Cortex of kidney (tissue), 1 donor: ENCODE measurements around the gene NEK4.

ENCODE experiments used
- DNase-seq: peaks from one replicate; lab custom pipeline; 2025; lab: John Stamatoyannopoulos, UW

NEK4 gene

GRCh38 chr3:52770496-52771333, at the start of gene NEK4:
Gene NEK4, minus strand, starts transcription at chr3:52770940. Its CDS starts 194 bp downstream, at chr3:52770746.
- no peak for DNase-seq

- DNase-seq, result no peak
Observed at GRCh38 chr3:52819936-52820335, 49.2 kb upstream of the NEK4 start.

DNA sequence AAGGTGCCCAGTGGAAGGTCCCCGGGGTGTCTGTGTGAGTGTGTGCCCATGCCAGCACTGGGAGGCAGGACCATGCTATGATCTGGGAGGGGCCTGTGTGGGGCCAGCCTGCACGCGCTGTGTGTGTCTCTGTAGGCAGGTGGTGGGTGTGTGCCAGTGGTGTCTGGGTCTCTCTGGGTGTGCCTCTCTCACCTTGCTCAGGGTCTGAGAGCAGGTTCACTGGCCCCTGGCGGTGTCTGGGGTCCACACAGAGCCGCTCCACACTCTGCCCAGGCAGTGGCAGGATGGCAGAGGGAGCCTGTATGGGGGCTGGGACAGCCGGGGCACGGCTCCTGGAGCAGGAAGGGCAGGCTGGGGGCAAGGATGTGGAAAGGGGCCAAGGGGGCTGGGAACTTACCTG, 47.1 kb upstream of the NEK4 start:
- no peak for DNase-seq

- DNase-seq, result no peak
Observed at GRCh38 chr3:52817221-52817620, 46.5 kb upstream of the NEK4 start.

DNA sequence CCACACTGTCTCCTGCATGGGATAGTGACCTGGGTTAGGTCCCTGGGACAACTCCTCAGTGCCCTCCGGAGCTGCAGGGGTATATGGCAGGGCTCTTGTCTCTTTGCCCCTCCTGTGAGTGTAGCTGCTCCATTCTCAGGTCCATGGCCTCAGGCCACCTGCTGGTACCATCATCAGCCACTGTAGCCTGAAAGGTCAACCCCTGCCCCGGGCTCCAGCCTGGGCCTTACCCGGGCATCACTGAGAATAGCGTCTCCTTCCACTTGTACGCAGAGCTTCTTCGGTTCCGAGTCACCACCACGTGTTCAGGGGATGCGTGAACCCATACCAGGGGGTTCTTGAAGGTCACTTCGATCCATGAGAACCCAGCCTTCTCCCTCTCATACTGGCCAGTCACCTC, 45.9 kb upstream of the NEK4 start:
- DNase-seq, result no peak

- DNase-seq, result no peak
Observed at GRCh38 chr3:52816199-52816598, 45.5 kb upstream of the NEK4 start.

DNA sequence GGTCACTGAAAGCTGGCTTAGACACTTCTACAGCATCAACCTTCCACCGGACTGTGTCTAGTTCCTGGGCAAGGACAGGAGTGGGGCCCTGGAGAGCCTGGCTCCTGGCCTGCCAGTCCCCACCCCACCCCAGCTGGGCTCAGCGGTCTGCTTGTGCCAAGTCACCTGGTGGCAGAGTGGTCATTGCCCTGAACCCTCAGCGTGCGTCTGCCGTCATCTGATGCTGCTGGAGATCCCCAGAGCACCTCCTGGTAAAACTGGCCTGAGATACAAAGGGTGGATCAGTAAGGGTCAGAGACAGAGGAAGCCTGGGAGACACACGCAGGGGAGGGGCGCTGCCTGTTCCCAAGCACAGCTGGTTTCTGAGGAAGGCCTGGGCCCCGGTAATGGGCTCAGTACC, 43.1 kb upstream of the NEK4 start:
- no peak for DNase-seq

DNA sequence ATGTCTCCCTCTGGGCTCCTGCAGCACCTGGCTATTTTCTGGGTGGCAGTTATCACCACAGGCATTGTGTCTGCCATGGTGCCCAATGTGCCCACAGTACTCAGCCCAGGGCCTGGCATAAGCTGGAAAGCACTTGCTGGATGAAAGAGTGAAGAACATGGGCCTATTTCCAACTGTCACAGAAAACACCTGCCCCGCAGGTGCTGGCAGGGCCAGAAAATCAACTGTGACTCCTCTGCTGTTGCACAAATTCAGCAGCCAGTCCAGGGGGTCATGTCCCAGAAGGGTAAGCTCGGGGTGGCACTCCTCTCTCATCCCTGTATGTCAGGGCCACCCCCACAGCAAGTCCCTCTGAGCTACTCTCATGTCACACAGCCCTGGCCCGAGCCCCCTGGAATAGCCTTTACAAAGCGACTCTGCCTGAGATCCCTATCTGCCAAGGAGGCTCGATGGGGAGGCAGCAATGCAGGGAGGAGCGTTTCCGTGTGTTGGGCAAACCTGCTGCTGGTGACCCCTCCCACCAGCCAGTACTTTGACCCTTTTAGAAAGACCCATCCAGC, 40.8 kb upstream of the NEK4 start:
- no peak for DNase-seq

DNA sequence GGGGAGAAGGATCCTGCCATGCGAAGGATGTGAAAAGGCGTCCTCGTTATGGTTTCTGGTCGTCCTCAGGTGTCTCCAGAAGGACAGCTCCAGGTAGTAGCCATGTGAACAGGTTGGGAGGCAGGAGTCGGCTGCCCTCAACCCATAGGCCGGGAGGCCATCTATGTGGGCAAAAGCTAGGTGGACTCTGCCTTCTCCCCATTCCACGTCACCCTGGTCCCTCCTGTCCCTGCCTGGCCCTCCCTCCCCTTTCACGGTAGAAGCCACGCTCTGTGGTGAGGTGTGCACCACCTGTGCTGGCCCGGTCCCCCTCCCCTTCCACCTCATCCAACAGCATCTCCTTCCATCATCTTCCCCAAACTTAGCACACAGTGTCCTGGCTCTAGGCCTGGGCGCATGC, 40.2 kb upstream of the NEK4 start:
- no peak for DNase-seq

- no peak for DNase-seq
Observed at GRCh38 chr3:52809662-52810377, 39.1 kb upstream of the NEK4 start.

DNA sequence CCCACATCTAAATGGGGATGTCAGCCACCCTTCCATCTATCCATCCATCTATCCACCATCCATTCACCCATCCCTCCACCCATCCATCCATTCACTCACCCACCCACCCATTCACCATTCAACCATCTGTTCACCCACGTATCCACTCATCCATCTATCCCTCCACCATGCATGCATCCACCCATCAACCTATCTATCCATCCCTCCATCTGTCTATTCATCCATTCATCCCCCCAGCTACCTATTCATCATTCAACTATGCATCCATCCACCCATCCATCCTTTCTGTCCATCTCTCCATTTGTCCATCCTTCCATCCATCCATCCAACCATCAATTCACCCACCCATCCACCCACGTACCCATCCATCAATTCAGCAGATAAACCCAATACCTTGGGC, 38.4 kb upstream of the NEK4 start:
- DNase-seq, result no peak

GRCh38 chr3:52805270-52806039, 34.7 kb upstream of the NEK4 start:
- no peak for DNase-seq

- no peak for DNase-seq
Observed at GRCh38 chr3:52801839-52802238, 31.1 kb upstream of the NEK4 start.

- DNase-seq, result no peak
Observed at GRCh38 chr3:52800079-52800478, 29.3 kb upstream of the NEK4 start.

- no peak for DNase-seq
Observed at GRCh38 chr3:52798978-52799476, 28.3 kb upstream of the NEK4 start.

DNA sequence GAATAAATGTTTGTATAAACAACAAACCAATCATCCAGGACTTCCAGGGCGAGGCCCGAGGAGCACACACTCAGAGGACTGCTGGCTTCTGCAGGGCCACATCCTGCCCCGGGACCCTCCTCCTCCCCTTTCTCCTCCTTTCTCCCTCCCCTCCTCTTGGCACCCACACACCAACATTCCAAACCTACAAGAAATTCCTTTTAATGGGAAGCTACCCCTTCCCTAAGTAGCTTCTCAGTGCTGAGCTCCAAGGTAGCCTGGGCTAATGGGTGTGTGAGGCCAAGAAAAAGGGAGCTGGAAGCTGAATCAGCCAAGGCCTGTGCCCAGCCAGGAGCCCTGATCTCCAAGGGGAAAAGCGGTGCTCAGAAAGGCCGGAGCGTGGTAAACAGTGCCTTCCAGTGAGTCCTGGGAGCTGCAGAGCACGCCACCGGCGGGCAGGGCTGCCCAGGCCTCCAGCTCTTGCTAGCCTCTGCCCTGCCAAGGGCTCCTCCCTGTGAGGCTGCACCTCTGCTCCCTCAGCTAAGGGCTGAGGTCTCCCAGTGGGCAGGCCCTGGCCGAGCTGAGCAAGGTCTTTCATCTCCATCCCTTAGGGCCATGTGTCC, 27.7 kb upstream of the NEK4 start:
- DNase-seq, result no peak

DNA sequence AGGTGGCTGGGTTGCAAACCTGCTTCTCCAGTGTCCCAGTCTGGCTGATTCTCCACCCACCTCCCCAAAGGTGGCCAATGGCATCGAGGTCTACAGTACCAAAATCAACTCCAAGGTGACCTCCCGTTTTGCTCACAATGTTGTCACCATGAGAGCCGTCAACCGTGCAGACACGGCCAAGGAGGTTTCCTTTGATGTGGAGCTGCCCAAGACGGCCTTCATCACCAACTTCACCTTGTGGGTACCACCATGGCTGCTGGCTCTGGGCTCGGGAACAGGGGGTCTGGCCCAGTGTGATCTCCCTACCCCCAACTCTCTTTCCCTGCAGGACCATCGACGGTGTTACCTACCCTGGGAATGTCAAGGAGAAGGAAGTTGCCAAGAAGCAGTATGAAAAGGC, 25.7 kb upstream of the NEK4 start:
- no peak for DNase-seq

DNA sequence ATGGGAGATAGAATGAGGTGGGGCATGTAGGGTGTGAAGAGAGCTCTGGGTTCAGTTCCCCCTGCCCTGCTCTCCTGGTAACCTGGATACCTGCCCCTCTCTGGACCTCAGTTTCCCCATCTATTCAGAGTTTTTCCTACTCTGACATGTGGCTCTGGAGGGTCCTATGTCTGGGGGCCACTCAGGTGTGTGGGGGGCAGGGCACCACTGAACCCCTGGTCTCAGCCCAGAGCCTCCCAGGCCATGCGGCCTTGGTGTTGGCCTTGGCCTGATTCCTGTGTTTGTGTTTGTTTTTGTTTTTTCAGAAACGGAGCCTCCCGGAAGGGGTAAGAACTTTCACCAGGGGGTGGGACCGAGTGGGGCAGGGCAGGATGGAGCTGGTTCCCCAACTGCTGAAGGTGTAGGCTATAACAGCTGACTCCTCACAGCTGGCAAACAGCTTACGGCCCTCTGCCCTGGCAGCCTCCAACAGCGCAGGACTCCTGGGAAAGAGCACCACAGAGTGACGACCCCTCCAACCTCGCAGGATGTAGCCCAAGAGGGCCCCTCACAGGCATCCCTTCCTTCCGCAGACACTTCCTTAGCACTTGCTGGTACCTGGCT, 24.7 kb upstream of the NEK4 start:
- DNase-seq, result no peak

DNA sequence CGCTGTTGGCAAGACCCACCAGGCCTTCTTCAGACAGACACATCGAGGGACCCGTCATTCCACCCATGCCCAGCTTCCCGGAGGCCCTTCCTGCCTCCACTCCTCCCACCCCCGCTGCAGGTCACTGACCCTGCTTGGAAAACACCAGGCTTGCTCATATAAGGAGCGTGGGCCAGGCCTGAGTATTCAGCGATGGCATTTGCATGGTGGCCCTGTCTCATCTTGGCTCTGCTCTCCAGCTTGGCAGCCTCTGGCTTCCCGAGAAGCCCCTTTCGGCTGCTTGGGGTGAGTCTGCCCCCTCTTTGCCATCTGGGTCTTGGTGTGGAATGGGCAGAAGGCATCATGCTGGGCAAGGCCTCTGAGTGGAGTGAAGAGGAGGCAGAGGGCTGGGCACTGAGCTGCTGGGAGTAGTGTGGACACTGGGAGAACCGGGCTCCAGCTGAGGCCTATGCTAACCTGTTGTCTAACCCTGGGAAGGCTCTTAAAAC, 23.9 kb upstream of the NEK4 start, which contains the start of gene ITIH3:
Gene ITIH3 (plus strand): TSS at position 185 of the 488 bp plus-strand sequence. CDS start 8 bp downstream, at position 193.
- DNase-seq, result no peak

GRCh38 chr3:52793702-52794611, 23.2 kb upstream of the NEK4 start:
- no peak for DNase-seq
